ENCODE results near the gene RASGRF1.

Gene RASGRF1

DNA sequence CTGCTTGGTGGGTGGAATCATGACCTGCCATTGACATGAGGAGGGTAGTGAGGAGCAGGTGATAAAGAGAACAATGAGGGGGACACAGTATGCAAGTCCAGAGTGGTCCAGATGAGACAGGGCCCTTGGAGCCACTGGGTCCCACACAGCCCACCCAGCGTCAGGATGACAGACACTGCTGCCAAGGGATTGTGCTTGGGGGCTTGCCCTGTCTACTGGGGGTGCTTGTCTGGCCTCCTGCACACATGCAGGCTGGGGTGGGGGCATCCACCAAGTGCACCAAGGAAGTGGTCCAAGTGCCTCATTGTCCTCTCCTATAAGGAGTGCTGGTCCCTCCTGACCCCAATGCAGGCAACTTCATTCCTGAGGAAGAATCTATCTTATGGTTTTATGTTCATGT lies 106.5 kb downstream of the RASGRF1 start:
- no peak for DNase-seq

GRCh38 chr15:78983146-78983918 lies 107.2 kb downstream of the RASGRF1 start:
- DNase-seq: no peak

DNA sequence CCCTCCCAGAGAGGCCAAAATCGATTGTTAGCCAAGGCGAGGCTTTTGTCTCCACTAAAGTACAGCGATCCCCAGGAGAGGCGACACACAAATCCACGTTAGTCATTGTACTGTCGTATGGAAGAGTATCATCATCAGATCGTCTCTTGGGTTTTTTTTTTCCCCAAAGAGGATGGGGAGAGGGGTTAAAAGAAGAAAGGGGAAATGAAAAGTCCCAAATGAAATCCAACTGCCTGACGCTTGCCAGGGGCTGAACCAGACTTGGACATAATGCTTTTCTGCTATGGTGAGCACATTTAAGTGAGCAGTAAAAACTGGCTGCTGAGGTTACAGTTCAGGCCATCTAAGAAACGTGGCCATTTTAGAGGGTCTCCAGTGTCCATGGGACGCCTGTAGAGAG lies 107.8 kb downstream of the RASGRF1 start:
- DNase-seq: no peak

DNA sequence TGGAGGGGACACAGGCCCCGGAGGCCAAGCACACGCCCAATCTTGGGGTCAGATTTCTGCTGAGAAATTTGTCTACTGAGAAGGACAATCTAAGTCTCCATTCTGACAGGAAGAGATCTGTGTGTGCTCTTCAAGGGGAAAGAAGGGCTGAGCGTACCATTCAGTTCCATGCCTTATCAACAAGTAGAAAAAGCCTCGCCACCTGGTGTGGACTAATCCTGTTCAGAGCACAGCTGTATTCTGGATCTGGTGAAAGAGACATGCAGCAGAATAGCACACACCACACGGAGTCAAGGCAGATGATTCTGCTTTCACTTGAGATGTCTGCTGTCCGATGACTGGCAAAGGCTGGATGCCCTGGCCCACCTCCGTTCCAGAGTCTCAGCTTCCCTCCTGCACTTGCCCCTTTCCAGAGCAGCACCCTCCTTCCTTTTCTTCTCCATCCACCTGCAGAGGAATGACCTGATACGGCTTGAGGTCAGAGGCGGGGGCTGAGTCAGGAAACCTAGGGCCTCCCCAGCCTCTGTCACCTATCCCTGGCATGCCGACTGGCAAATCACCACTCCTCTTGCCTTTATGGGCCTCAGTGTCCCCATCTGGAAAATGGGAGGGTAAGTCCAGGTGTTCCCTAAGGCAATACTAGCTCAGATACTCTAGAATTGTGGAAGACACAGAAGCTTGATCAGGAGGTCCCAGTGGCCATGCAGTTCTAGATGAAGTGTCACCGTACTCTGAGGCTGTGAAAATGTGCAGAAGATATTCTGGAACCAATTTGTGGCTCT lies 108.9 kb downstream of the RASGRF1 start:
- no peak for DNase-seq

DNA sequence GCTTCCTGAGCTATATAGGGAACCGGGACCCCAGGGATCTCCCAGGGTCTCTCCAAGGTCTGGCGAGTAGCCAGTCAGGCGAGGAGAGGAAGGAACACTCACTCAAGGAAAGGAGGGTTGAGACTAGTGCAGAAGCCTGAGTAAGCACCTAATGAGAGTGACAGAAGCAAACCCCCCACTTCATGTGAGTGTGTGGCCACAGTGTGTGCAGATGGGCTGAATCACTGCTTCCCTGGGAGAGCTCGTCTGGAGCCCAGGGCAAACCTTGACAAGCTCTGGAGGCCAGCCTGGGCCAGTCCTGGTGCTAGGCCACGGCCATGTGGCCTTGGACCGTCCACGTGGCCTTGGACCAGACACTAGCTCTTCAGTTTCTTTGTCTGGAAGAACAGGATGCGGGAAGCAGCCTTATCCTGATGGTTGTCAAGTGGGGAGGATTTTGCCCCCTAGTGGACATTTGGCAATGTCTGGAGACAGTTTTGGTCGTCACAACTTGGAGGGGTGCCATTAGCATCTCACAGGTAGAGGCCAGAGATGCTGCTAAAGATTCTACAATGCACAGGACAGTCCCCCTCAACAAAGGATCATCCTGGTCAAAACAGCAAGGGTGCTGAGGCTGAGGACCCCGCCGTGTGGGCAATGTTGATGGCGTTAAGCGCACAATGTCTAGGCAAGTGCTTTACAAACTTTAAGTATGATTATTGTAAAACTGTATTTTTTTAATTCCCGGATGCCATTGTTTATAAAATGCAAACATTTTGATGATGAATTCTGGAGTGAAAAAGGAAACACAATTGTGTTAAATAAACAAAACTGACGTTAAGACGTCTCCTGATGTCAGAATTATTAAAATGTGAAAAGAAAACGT lies 110.9 kb downstream of the RASGRF1 start:
- DNase-seq: peak; percentile 38

DNA sequence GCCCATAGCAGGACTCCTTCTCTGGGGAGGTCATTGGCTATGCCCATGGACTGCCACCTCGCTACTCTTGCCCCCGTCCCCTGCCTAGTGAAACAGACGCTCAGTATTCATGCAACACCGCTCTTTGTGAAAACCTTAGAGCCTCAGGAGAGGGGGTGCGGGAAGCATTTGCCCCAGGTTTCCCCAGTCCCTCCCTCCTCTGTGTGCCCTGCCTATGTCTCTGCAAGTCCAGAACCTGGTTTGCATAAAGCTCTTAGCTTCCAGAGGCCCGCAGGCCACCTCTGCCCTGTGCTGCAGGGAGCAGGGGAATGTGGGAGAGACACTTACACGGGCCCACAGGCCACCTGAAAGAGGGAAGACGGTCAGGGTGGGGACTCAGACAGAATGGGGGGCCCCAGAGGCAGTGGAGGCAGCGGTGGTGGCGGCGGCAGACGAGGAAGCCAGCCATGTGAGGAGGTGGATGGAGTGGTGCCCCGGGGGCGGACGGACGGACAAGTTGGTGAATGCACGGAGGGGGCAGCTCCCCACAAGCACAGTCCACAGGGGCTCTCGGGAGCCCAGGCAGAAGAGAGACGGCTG lies 111.9 kb downstream of the RASGRF1 start:
- DNase-seq: no peak

GRCh38 chr15:78977591-78978347 lies 112.8 kb downstream of the RASGRF1 start:
- no peak for DNase-seq

DNA sequence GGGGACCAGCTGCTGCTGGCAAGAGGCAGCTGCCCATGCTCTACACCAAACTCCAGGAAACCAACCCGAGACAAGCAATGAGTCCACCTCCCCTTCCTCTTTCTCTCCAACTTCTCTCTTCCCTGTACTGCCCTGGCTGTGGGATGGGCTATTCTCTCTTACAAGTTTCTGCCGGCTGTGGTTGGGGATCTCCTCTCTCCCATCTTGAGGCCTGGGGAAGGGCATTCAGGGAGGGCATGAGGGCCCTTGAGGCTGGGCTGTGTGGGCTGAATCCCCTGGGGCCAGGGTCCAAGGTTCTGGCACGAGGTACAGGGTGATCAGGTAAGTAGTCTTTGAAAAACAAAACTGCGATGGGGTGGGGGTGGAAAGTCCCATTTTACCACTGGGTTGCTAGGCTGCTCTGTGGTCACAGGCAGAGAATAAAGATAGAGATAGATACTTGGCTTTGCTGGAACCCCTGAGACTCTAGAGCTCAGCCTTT lies 113.4 kb downstream of the RASGRF1 start:
- DNase-seq: no peak

GRCh38 chr15:78976691-78977090 lies 113.9 kb downstream of the RASGRF1 start:
- DNase-seq: no peak

DNA sequence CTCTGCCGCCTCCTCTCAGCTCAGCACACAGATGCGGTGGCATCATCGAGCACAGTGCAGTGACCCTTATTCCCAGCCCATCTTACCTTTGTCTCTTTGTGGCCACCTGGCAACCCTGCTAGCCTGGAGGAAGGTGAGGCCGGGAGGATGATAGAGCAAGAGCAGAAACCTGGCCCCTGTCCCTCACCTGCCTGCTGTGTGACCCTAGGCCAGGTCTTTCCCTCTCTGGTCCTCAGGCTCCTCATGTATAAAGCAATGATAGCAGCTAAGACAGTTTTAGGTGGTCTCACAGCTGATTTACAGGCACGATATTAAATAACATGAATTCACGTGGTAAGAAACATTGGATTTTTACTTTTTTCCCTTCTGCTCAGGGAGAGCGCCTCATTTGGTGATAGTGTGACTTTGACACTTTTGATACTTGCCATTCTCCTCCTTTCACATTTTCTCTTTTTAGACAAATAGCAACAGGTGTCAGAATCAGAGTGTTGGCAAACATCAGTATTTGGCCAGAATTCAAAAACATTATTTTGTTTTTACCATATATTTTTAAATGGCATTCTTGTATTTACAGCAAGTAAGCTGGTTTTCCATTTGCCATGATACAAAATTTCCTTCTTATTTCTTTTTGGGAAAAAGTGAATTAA lies 116.2 kb downstream of the RASGRF1 start:
- DNase-seq: no peak

GRCh38 chr15:78969687-78970349 lies 120.8 kb downstream of the RASGRF1 start:
- no peak for DNase-seq

- DNase-seq: no peak
These were observed 121.9 kb downstream of the RASGRF1 start for GRCh38 chr15:78968539-78969271.

GRCh38 chr15:78968114-78968513 lies 122.5 kb downstream of the RASGRF1 start:
- no peak for DNase-seq

GRCh38 chr15:78960308-78960707 lies 130.3 kb downstream of the RASGRF1 start:
- DNase-seq: no peak

GRCh38 chr15:78959360-78959759 lies 131.2 kb downstream of the RASGRF1 start:
- DNase-seq: no peak

- no peak for DNase-seq
These were observed 133.0 kb downstream of the RASGRF1 start for GRCh38 chr15:78957416-78958093.

GRCh38 chr15:78956937-78957336 lies 133.6 kb downstream of the RASGRF1 start:
- DNase-seq: no peak

DNA sequence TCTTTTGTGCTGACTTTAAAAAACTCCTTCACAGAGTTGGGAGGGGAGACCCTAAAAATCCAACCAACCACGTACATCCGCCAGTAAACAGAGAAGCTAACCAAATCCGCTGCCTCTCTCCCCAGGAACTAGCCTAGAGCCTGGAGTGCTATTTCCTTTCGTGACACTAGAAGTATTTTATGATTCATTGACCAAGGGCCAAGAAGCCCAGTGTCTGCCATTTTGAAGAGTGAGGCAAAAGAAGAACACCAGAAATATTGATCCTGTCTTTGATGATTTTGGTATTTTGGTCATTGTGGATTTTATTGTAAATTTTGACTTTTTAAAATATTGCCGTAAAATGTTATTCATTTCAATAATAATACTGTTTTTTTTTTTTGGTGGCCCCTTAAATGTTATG lies 135.2 kb downstream of the RASGRF1 start:
- DNase-seq: no peak

- DNase-seq: no peak
These were observed 138.7 kb downstream of the RASGRF1 start for GRCh38 chr15:78951841-78952238.
